HG02870 (cell line): ENCODE results near the gene CLTC.
"Not testable (repeated sequence)": the region's sequence is repeated elsewhere in the genome, so short reads cannot be mapped to it uniquely, and the experiment has no call there.

Experiments
- ATAC-seq: cut with Tn5 transposase; IDR thresholded peaks from one replicate; pipeline ENCODE4 v1.9.1; 2021; ENCODE audit warnings: mild to moderate bottlenecking, moderate library complexity; ENCODE audit not compliant: unreplicated experiment

Gene CLTC

GRCh38 chr17:59633658-59634359 lies 14.1 kb downstream of the CLTC start:
- ATAC-seq = no peak

- ATAC-seq = no peak
Measured at GRCh38 chr17:59634632-59635541, 15.2 kb downstream of the CLTC start.

- no peak for ATAC-seq
Measured at GRCh38 chr17:59637611-59638310, 18.1 kb downstream of the CLTC start.

GRCh38 chr17:59638553-59638952 lies 18.9 kb downstream of the CLTC start:
- ATAC-seq = no peak

- peak; percentile 83 for ATAC-seq
Measured at GRCh38 chr17:59641799-59642484, 22.2 kb downstream of the CLTC start.

- no peak for ATAC-seq
Measured at GRCh38 chr17:59642565-59642964, 22.9 kb downstream of the CLTC start.

GRCh38 chr17:59643159-59644140 lies 23.8 kb downstream of the CLTC start:
- no peak for ATAC-seq

GRCh38 chr17:59647288-59647687 lies 27.6 kb downstream of the CLTC start:
- no peak for ATAC-seq

- ATAC-seq = no peak
Measured at GRCh38 chr17:59649886-59650285, 30.2 kb downstream of the CLTC start.

GRCh38 chr17:59650642-59651041 lies 30.9 kb downstream of the CLTC start:
- ATAC-seq = no peak

GRCh38 chr17:59651346-59651745 lies 31.7 kb downstream of the CLTC start:
- ATAC-seq = no peak

- no peak for ATAC-seq
Measured at GRCh38 chr17:59652119-59652518, 32.4 kb downstream of the CLTC start.

GRCh38 chr17:59656624-59657023 lies 36.9 kb downstream of the CLTC start:
- ATAC-seq = not testable (repeated sequence)

GRCh38 chr17:59666235-59666634 lies 46.5 kb downstream of the CLTC start:
- ATAC-seq = no peak

- no peak for ATAC-seq
Measured at GRCh38 chr17:59668816-59669215, 49.1 kb downstream of the CLTC start.

- no peak for ATAC-seq
Measured at GRCh38 chr17:59669411-59669810, 49.7 kb downstream of the CLTC start.

GRCh38 chr17:59669944-59670343 lies 50.2 kb downstream of the CLTC start:
- no peak for ATAC-seq

- ATAC-seq = no peak
Measured at GRCh38 chr17:59671386-59671785, 51.7 kb downstream of the CLTC start.

- no peak for ATAC-seq
Measured at GRCh38 chr17:59675231-59675630, 55.5 kb downstream of the CLTC start.

GRCh38 chr17:59676716-59677115 lies 57.0 kb downstream of the CLTC start:
- ATAC-seq = no peak
